ENCODE measurements around the gene NKAIN2. TPM values are rescaled to one million over a fixed set of nuclear protein-coding genes. Genes with fewer than 3 reads are reported as not detected.

Gene NKAIN2
- not detected in 2 replicates for total RNA-seq (2014; rRNA removed; shearing (Covaris generic))

DNA sequence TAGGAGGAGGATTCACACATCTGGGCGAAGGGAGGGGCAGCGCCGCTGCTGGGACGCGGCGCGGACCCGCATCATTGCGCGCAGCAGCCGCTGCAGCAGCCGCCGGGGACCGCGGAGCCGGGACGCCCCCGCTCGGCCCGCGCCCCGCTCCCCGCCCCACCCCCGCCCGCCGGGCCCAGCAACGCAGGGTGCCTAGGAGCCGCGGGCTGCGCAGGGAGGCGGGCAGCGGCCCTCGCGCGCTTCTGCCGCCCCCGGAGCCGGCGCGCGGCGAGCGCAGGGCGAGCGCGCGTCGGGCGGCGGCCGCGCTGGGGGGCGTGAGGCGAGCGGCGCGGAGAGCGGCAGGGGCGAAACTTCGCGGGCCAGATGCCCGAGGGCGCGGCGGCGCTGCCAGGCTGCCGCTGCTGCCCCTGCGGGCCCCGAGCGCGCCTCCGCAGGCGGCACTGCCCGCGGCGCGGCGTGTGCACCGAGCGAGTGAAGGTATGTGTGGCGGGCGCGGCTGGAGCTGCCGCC lies at the start of gene NKAIN2:
TSS of gene NKAIN2 (plus strand) at position 362 of the 510 bp plus-strand sequence.
- H3K4me1 ChIP-seq, result no peaks in the 10 kb centered on the region
- H3K27me3 ChIP-seq, result peaks cover 16% of the 10 kb centered on the region; the same call in 1 of the 2 replicates
- H3K27ac ChIP-seq, result no peak within 1 kb of the TSS
- no peak for DNase-seq
- no peaks in the 10 kb centered on the region for H3K9me3 ChIP-seq (replicated peaks)
- peak within 1 kb of the TSS; percentile 44 for H3K4me3 ChIP-seq
- no peaks in the 10 kb centered on the region for H3K36me3 ChIP-seq

DNA sequence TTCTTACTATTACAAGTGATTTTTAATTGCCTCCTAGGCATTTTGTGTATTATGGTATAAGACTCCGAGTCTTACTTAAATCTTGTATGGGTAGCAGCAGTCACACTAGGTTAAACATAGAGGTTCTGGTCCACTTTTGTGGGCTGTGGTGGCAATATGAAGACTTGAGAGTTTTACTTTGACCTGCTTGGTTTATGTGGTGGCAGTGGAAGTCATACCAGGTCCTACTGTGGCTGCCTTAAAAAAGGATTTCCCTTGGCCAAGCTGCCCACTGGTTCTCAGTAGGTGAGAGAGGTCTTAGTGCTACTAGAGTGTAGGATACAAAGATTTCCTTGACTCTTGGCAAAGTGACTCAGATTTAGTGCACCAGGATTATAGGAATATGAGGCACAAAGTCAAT lies 44.2 kb upstream of the NKAIN2 start:
- no peaks in the 10 kb centered on the region for H3K4me1 ChIP-seq
- no peak overlapping the region for H3K4me3 ChIP-seq
- no peaks in the 10 kb centered on the region for H3K36me3 ChIP-seq
- no peak overlapping the region for H3K27ac ChIP-seq
- no peaks in the 10 kb centered on the region for H3K9me3 ChIP-seq (replicated peaks)
- no peaks in the 10 kb centered on the region for H3K27me3 ChIP-seq
- no peak for DNase-seq

DNA sequence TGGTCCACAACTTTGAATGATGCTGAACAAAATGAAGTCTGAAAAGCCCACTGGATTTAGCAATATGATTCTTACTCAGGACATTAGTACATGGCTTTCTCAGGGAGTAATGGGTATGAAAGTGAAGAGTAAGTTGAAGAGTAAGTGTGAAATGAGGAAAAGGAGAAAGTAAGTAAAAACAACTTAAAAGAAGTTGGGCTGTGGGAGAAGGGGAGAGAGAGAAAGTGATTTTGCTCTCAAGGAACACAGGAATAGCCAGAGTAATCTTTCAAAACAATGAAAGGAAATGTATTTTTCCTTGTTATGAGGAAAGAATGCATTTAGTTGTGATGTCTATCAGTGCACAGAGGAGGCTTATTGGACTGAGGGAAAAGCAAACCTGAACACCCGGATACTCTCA lies 39.8 kb upstream of the NKAIN2 start:
- Histone ChIP-seq H3K4me1 (no peaks in the 10 kb centered on the region), H3K36me3 (no peaks in the 10 kb centered on the region), H3K27ac (no peak overlapping the region), H3K27me3 (no peaks in the 10 kb centered on the region), H3K9me3 (replicated peaks) (no peaks in the 10 kb centered on the region), H3K4me3 (no peak overlapping the region)
- DNase-seq, result no peak

DNA sequence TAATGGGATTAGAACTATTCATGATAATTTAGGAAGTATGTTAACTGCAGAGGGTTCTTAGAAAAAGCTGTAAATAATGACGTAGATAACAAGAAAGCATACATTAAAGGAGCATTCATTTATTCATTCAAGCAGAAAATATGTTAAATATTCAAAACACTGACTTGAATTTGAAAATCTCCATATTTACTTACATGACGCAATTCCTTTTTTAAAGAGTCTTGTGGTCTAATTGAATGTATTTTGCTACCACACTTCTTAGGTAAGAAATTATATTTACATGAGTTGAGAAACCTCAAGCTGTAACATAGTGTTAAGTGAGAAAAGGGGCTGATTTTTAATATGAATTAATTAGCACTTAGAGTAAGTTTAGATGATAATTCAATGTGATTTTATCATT lies 38.9 kb upstream of the NKAIN2 start:
- Histone ChIP-seq H3K9me3 (replicated peaks) (no peaks in the 10 kb centered on the region), H3K27me3 (no peaks in the 10 kb centered on the region), H3K36me3 (no peaks in the 10 kb centered on the region), H3K27ac (no peak overlapping the region), H3K4me3 (no peak overlapping the region), H3K4me1 (no peaks in the 10 kb centered on the region)
- no peak for DNase-seq

DNA sequence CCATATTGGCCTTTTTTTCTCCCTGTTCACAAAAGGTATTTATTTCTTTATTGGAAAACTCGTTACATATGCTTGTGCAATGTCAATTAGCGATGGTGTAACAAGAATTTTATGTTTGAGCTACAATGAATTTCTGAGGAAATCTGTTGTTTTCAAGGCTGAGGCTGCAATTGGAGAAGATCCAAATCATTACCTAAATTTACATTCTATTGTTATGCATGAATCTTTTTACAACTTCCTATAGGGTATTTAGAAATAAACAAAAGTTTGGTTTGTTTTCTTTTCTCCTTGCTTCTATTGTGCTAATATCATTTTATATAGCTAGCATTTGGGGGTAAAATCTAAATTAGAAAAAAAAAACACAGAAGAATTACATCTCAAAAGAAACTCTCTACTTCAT lies 34.7 kb upstream of the NKAIN2 start:
- no peak for DNase-seq
- no peaks in the 10 kb centered on the region for H3K36me3 ChIP-seq
- no peak overlapping the region for H3K27ac ChIP-seq
- H3K9me3 ChIP-seq (replicated peaks), result no peaks in the 10 kb centered on the region
- H3K4me1 ChIP-seq, result no peaks in the 10 kb centered on the region
- H3K27me3 ChIP-seq, result no peaks in the 10 kb centered on the region; the same call in 1 of the 2 replicates
- H3K4me3 ChIP-seq, result no peak overlapping the region

DNA sequence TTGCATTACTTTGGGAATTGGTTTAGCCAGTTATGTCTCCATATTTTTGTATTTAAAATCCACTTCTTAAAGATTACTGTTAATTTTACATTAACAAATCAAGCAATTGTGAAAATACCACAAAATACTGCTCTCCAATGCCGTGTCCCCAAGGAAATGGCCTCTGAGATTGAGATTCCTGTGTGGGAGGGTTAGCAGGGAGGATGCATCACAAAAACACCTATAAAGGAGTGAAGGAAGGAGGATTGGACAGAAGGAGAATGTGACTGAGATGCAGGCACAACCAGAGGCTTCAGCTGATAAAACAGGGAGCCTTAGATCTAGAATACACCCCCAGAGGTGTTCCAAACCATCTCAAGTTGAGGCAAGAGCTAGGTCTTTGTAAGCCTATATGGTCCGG lies 34.2 kb upstream of the NKAIN2 start:
- H3K4me3 ChIP-seq, result no peak overlapping the region
- H3K4me1 ChIP-seq, result no peaks in the 10 kb centered on the region
- H3K27ac ChIP-seq, result no peak overlapping the region
- H3K27me3 ChIP-seq, result no peaks in the 10 kb centered on the region; the same call in 1 of the 2 replicates
- no peak for DNase-seq
- H3K36me3 ChIP-seq, result no peaks in the 10 kb centered on the region
- no peaks in the 10 kb centered on the region for H3K9me3 ChIP-seq (replicated peaks)

DNA sequence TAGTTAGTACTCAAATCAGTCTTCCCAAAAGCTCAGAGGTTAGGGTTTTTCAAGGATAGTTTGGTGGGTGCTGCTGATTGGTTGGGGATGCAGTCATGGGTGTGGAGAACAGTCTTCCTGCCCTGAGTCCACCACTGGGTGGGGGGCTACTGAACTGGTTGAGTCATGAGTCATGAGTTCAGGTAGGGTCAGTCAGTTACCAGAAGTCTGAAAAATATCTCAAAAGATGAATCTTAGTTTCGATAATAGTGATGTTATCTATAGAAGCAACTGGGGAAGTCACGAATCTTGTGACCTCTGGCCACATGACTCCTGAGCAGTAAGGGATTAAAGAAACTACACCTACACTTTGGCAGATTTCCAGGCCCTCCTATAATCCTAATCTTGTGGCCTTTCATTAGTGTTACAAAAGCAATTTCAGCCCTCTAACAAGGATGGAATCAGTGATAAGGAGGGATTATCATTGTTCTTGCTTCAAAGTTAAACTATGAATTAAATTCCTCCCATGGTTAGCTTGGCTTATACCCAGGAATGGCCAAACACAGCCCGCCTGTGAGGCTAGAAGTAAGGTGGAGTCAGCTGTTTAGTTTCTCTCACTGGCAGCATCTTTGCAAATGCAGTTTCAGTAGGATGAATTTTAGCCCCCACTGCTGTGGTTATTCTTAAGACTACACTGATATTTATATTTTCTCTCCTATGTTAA lies 33.3 kb upstream of the NKAIN2 start:
- no peak overlapping the region for H3K27ac ChIP-seq
- no peaks in the 10 kb centered on the region; the same call in 1 of the 2 replicates for H3K27me3 ChIP-seq
- H3K4me1 ChIP-seq, result no peaks in the 10 kb centered on the region
- no peaks in the 10 kb centered on the region for H3K9me3 ChIP-seq (replicated peaks)
- H3K36me3 ChIP-seq, result no peaks in the 10 kb centered on the region
- no peak overlapping the region for H3K4me3 ChIP-seq
- no peak for DNase-seq

DNA sequence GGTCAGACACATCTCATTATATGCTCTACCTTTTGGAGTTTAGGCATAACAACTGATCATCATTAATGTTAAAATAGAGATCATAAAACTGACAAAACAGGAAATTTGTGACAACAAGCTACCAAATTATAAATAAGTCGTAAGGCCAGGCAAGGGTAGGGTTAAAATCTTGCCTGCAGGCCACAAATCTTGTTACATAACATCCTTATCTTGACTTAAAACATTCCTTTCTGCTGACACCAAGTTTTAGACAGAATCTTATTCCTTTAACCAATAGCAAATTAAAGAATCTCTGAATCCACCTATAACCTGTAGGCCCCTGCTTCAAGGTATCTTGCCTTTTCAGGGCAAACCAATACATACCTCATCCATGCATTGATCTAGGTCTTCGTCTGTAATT lies 32.5 kb upstream of the NKAIN2 start:
- Histone ChIP-seq H3K36me3 (no peaks in the 10 kb centered on the region), H3K4me3 (no peak overlapping the region), H3K4me1 (no peaks in the 10 kb centered on the region), H3K9me3 (replicated peaks) (no peaks in the 10 kb centered on the region), H3K27me3 (no peaks in the 10 kb centered on the region; the same call in 1 of the 2 replicates), H3K27ac (no peak overlapping the region)
- no peak for DNase-seq

DNA sequence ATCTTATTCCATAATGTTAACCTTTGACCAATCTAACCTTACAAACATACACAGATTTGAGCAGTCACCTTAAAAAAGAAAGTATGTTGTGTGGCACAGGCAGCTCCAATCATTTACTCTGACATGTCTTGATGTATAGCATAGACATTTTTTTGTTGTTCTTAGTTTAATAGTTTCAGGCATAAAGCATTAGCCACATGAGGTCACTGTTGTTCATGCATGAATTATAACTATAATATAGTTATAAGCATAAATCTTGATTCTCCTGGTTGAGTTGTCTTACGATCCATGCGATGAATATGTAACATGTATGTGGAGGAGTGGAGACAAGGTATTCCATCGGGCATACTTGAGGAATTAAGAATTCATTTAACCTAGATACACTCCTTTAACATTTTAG lies 26.1 kb upstream of the NKAIN2 start:
- DNase-seq, result no peak
- H3K27me3 ChIP-seq, result no peaks in the 10 kb centered on the region; the same call in 1 of the 2 replicates

DNA sequence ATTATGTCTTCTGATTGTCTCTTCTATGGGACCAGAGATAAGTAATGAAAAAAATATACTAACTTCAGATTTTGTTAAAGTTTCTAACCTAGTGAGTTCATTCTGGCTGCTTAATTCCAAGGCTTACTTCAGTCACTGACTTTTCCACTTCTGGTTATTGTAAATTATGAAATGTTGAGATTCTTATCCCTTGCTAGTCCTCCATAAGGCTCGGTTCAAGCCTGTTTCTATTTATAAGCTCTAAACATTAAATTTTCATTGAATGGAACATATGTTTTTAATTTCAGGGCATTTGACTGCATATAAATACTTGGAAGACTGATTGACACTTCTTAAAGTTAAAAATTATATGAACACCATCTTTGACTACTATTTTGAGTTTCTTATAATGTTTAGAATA lies 23.6 kb upstream of the NKAIN2 start:
- Histone ChIP-seq H3K27me3 (no peaks in the 10 kb centered on the region), H3K36me3 (no peaks in the 10 kb centered on the region), H3K4me1 (no peaks in the 10 kb centered on the region), H3K9me3 (replicated peaks) (no peaks in the 10 kb centered on the region), H3K4me3 (no peak overlapping the region), H3K27ac (no peak overlapping the region)
- DNase-seq, result no peak

More for the DNA sequence above, 26.1 kb upstream of the NKAIN2 start:
- no peaks in the 10 kb centered on the region for H3K36me3 ChIP-seq
- no peak overlapping the region for H3K4me3 ChIP-seq
- no peak overlapping the region for H3K27ac ChIP-seq
- no peaks in the 10 kb centered on the region for H3K9me3 ChIP-seq (replicated peaks)
- no peaks in the 10 kb centered on the region for H3K4me1 ChIP-seq

DNA sequence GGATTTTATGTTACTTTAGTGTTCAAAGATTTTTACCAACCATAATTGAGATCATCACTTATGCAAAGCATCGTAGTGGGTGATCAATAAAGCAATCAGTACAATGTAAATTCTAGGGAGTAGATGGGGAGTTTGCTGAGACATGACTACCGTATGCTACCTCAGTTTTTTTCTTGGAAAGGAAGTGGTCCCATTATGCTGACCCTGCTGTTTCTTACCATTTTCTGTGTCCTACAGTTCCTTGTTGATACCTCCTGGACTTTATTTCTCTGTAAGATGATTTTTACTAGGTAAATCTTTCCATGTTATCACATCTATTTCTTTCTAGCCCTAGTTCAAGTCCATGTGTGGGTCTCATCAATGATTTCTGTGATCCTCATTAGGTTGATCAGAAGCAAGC lies 19.3 kb upstream of the NKAIN2 start:
- DNase-seq, result no peak
- no peak overlapping the region for H3K4me3 ChIP-seq

DNA sequence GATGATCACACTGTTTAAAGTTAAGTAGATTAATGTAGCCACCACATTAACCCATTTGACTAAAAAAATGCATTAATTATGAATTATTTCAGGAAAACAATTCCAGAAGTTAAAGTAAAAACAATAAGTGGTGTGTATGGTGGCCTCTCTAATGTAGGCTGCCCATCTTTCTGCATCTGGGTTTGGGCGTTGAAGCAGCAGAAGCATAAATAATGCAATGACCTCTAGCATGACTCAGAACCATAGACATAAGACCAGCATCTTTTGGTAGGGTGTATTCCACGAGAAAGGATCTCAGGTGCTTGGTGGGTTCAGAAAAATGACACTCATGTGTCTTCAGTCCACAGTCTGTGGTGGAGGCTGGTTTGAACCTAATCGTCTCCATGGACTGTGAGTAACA lies 18.6 kb upstream of the NKAIN2 start:
- no peak overlapping the region for H3K4me3 ChIP-seq
- no peaks in the 10 kb centered on the region for H3K27me3 ChIP-seq
- H3K4me1 ChIP-seq, result no peaks in the 10 kb centered on the region
- no peaks in the 10 kb centered on the region for H3K9me3 ChIP-seq (replicated peaks)
- DNase-seq, result no peak
- H3K36me3 ChIP-seq, result no peaks in the 10 kb centered on the region
- H3K27ac ChIP-seq, result no peak overlapping the region

More for the DNA sequence above, 19.3 kb upstream of the NKAIN2 start:
- H3K36me3 ChIP-seq, result no peaks in the 10 kb centered on the region
- H3K27ac ChIP-seq, result no peak overlapping the region
- no peaks in the 10 kb centered on the region for H3K4me1 ChIP-seq
- H3K27me3 ChIP-seq, result no peaks in the 10 kb centered on the region
- no peaks in the 10 kb centered on the region for H3K9me3 ChIP-seq (replicated peaks)

DNA sequence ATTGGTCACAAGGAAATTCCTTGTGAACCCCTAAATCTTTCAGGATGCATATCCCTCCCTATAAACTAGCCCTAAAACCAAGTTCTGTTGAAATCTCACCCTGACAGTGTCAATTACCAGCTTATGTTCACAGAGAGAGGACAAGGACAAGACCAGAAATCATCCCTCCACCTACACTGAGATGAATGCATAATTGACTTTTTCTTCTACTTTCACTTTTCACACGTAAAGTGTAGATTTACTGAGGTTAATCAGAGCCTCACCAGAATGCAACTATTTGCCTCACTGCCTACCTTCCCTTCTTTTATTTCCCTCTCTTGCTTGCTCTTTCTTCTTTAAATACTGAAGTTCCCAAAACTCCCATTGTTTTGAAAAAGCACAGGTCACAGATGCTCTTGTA lies 15.3 kb upstream of the NKAIN2 start:
- Histone ChIP-seq H3K9me3 (replicated peaks) (no peaks in the 10 kb centered on the region), H3K4me1 (no peaks in the 10 kb centered on the region), H3K4me3 (no peak overlapping the region), H3K27me3 (no peaks in the 10 kb centered on the region), H3K36me3 (no peaks in the 10 kb centered on the region), H3K27ac (no peak overlapping the region)
- DNase-seq, result no peak

DNA sequence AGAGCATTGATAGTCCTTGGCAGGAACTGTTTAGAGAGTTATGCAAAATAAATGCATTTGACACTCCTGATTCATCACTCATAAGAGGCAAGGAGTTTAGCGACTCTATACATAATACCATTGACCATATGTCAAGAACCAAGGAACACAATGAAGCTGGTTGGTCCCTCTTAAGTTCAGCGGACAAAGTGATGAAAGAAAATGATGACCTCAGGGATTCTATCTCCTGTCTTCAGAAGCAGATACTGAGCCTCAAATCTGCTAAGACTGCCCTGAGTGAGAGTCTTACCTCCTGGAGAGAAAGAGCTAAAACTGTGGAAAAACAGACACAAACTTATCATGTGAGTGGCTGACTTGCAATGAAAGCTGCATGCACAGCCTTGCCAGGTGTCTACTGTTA lies 9.5 kb upstream of the NKAIN2 start:
- H3K36me3 ChIP-seq, result no peaks in the 10 kb centered on the region
- H3K9me3 ChIP-seq (replicated peaks), result no peaks in the 10 kb centered on the region

DNA sequence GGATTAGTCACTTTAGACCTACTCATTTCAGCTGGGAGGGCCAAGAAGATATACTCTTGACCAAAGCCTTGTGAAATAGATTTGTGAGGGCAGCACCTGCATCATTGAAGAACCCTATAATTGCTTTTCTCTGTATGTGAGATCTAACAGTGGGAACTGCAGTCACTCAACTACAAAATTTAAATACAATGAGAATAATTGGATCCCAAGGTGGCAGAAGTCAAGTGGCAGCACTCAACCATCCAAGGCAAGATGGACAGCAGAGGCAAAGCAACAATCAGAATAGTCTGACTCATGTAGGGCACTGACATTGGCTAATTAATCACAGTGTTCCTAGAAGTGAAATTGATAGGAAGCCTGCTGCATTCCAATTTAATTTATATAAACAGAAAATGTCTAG lies 8.9 kb upstream of the NKAIN2 start:
- Histone ChIP-seq H3K4me1 (no peaks in the 10 kb centered on the region), H3K27me3 (no peaks in the 10 kb centered on the region), H3K36me3 (no peaks in the 10 kb centered on the region), H3K4me3 (no peak overlapping the region), H3K27ac (no peak overlapping the region), H3K9me3 (replicated peaks) (no peaks in the 10 kb centered on the region)
- DNase-seq, result no peak

More for the DNA sequence above, 9.5 kb upstream of the NKAIN2 start:
- no peak for DNase-seq
- no peak overlapping the region for H3K27ac ChIP-seq
- no peak overlapping the region for H3K4me3 ChIP-seq
- no peaks in the 10 kb centered on the region for H3K4me1 ChIP-seq
- H3K27me3 ChIP-seq, result no peaks in the 10 kb centered on the region

DNA sequence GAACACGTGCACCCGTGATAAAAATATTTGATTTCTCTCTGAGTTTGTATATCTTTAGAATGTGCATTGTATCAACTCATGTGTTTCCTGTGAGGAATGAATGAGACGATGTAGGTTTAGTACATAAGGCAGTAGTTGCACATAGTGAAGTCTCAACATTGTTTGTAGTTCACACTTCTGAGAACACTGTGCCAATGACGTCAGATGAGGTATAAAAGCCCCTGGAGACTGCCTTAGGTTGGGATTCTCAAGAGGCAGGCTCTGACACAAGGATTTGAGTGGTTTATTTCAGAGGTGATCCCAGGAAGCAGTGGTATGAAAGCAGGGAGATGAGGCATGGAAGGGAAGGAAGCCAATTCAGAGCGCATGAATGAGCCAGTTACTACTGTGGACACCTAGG lies 2.6 kb upstream of the NKAIN2 start:
- Histone ChIP-seq H3K27me3 (peaks cover 10% of the 10 kb centered on the region; the same call in 1 of the 2 replicates), H3K9me3 (replicated peaks) (no peaks in the 10 kb centered on the region), H3K4me3 (no peak overlapping the region), H3K36me3 (no peaks in the 10 kb centered on the region), H3K27ac (no peak overlapping the region), H3K4me1 (no peaks in the 10 kb centered on the region)
- no peak for DNase-seq

Measured in SJCRH30 (cell line).